DND-41 (cell line): ENCODE data around the gene HAUS8.
A peak's percentile ranks its signal among the peaks of the same experiment; 100 is the strongest.

Experiments
- EZH2 ChIP-seq: IDR thresholded peaks from 3 replicates; pipeline ENCODE4 v1.6.1; 2012; ENCODE audit warnings: borderline replicate concordance, low read depth, mild to moderate bottlenecking, moderate library complexity, low read length, inconsistent platforms; ENCODE audit not compliant: severe bottlenecking
- TF ChIP-seq, protein P1 (sequence below): IDR thresholded peaks from 2 replicates; pipeline ENCODE4 v1.5.1; 2012; ENCODE audit warnings: borderline replicate concordance, low read length, moderate library complexity, mild to moderate bottlenecking; ENCODE audit not compliant: poor library complexity, severe bottlenecking; ENCODE audit errors: extremely low read depth

DNA sequence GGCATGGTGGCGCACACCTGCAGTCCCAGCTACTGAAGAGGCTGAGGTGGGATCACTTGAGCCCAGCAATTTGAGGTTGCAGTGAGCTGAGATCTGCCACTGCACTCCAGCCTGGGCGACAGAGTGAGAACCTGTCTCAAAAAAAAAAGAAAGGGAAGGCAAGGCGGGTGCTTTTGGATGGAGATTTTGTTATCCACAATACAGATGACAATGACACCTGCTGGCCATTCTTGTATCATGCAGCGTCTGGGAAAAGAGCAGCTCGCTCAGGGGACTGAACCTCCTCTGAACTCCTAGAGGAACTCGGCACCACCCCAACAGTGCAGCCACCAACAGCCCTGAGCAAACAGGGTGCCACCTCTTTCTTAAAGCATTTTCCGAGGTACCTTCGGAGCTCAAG, 22.8 kb downstream of the HAUS8 start:
- TF ChIP-seq, protein P1, sequence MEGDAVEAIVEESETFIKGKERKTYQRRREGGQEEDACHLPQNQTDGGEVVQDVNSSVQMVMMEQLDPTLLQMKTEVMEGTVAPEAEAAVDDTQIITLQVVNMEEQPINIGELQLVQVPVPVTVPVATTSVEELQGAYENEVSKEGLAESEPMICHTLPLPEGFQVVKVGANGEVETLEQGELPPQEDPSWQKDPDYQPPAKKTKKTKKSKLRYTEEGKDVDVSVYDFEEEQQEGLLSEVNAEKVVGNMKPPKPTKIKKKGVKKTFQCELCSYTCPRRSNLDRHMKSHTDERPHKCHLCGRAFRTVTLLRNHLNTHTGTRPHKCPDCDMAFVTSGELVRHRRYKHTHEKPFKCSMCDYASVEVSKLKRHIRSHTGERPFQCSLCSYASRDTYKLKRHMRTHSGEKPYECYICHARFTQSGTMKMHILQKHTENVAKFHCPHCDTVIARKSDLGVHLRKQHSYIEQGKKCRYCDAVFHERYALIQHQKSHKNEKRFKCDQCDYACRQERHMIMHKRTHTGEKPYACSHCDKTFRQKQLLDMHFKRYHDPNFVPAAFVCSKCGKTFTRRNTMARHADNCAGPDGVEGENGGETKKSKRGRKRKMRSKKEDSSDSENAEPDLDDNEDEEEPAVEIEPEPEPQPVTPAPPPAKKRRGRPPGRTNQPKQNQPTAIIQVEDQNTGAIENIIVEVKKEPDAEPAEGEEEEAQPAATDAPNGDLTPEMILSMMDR, result peak; percentile 65
- no peak for TF ChIP-seq EZH2
